Ishikawa (cell line): ENCODE results near the gene ALKBH7.

Source experiments
- CEBPB ChIP-seq: IDR thresholded peaks from 2 replicates; pipeline ENCODE4 v1.6.1; 2012
- CREB1 ChIP-seq: IDR thresholded peaks from 2 replicates; pipeline ENCODE4 v1.6.1; 2012; ENCODE audit warnings: low read depth
- FOXM1 ChIP-seq: IDR thresholded peaks from 2 replicates; pipeline ENCODE4 v1.6.1; 2012; ENCODE audit warnings: low read depth, borderline replicate concordance
- YY1 ChIP-seq: IDR thresholded peaks from 2 replicates; pipeline ENCODE4 v1.6.1; 2012; ENCODE audit warnings: low read depth
- TF ChIP-seq, protein P1 (sequence below): IDR thresholded peaks from 2 replicates; pipeline ENCODE4 v1.6.1; 2012

DNA sequence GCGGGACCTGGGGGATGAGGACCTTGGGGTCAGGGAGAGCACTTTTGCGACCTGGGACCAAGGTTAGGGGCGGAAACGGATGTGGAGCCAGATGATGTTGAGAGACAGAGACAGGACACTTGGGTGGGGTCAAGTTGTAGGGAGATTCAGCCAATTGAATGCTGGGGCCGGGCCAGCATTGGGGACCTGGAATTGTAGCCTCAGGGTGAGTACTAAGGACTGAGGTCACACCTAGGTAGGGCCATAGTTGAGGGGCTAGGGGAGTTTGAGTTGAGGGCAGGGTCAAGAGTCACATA is 1.2 kb downstream of the ALKBH7 start:
- TF ChIP-seq FOXM1 (no peak), YY1 (no peak), CREB1 (no peak), CEBPB (no peak)
- TF ChIP-seq, protein P1, sequence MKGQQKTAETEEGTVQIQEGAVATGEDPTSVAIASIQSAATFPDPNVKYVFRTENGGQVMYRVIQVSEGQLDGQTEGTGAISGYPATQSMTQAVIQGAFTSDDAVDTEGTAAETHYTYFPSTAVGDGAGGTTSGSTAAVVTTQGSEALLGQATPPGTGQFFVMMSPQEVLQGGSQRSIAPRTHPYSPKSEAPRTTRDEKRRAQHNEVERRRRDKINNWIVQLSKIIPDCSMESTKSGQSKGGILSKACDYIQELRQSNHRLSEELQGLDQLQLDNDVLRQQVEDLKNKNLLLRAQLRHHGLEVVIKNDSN, result no peak
